Measurements from ENCODE around the gene MAS1. TPM values are rescaled to one million over a fixed set of nuclear protein-coding genes. Genes with fewer than 3 reads are reported as not detected.

The MAS1 gene
- total and polyA plus RNA-seq, 3 experiments from 2014 or later = not detected

- Mint-ChIP-seq H3K4me1 (no peaks in the 10 kb centered on the region), H3K27me3 (peaks cover 6 to 9% of the 10 kb centered on the region in 2 donors), H3K4me3 (no peak overlapping the region), H3K9me3 (no peaks in the 10 kb centered on the region), H3K27ac (peak overlapping the region in 2 of 8 donors; percentile 47 to 77), H3K36me3 (no peaks in the 10 kb centered on the region)
- no peak overlapping the region for H3K4me3 ChIP-seq (ENCODE audit: low read length)
- no peaks in the 10 kb centered on the region for H3K27me3 ChIP-seq (ENCODE audit: insufficient read depth, low read length, poor library complexity, severe bottlenecking)
- H3K27ac ChIP-seq (ENCODE audit: low read depth, low read length) = no peak overlapping the region
- CTCF ChIA-PET = no interaction called here
- POLR2A ChIA-PET = no interaction called here
- H3K36me3 ChIP-seq (ENCODE audit: insufficient read depth, low read length) = no peaks in the 10 kb centered on the region
- H3K4me1 ChIP-seq (ENCODE audit: insufficient read depth, low read length) = no peaks in the 10 kb centered on the region
- H3K9me3 ChIP-seq (ENCODE audit: low read length) = no peaks in the 10 kb centered on the region
- no peak for DNase-seq
Observed at GRCh38 chr6:159898519-159898918, 7.7 kb downstream of the MAS1 start.

- Mint-ChIP-seq H3K4me3 (no peak overlapping the region), H3K4me1 (no peaks in the 10 kb centered on the region), H3K27me3 (peaks cover 2 to 3% of the 10 kb centered on the region in 2 donors), H3K36me3 (no peaks in the 10 kb centered on the region), H3K9me3 (no peaks in the 10 kb centered on the region), H3K27ac (no peak overlapping the region)
- Histone ChIP-seq H3K36me3 (ENCODE audit: insufficient read depth, low read length) (no peaks in the 10 kb centered on the region), H3K27ac (ENCODE audit: low read depth, low read length) (no peak overlapping the region), H3K4me1 (ENCODE audit: insufficient read depth, low read length) (no peaks in the 10 kb centered on the region), H3K9me3 (ENCODE audit: low read length) (no peaks in the 10 kb centered on the region), H3K27me3 (ENCODE audit: insufficient read depth, low read length, poor library complexity, severe bottlenecking) (no peaks in the 10 kb centered on the region), H3K4me3 (ENCODE audit: low read length) (no peak overlapping the region)
- POLR2A ChIA-PET = no interaction called here
- CTCF ChIA-PET = no interaction called here
- DNase-seq = no peak
Observed at GRCh38 chr6:159899994-159900745, 9.4 kb downstream of the MAS1 start.

DNA sequence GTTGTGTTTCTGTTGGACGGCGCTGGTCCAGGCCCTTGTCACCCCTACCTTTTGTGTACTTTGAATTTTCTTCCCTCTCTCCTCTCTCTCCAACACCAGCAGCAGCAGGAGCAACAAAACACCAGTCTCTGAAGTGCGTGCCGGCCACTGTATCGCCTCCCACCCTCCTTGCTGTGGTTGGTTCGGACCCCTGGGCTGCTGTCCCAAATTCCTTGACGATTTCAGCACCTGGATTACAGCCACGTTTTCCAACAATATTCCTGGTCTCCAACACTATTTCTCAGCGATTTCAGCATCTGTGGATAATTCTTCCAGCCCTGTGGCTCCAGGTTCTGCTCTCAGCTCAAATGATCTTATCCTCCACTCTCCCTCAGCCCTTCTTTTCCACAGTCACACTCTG is 11.8 kb downstream of the MAS1 start:
- no peak for DNase-seq
- ChIA-PET CTCF (no interaction called here), POLR2A (no interaction called here)
- Mint-ChIP-seq H3K27me3 (peaks cover 0 to 2% of the 10 kb centered on the region in 2 donors), H3K36me3 (no peaks in the 10 kb centered on the region), H3K4me1 (no peaks in the 10 kb centered on the region), H3K9me3 (no peaks in the 10 kb centered on the region), H3K4me3 (no peak overlapping the region), H3K27ac (no peak overlapping the region)
- Histone ChIP-seq H3K9me3 (ENCODE audit: low read length) (no peaks in the 10 kb centered on the region), H3K27ac (ENCODE audit: low read depth, low read length) (no peak overlapping the region), H3K27me3 (ENCODE audit: insufficient read depth, low read length, poor library complexity, severe bottlenecking) (no peaks in the 10 kb centered on the region), H3K36me3 (ENCODE audit: insufficient read depth, low read length) (no peaks in the 10 kb centered on the region), H3K4me3 (ENCODE audit: low read length) (no peak overlapping the region), H3K4me1 (ENCODE audit: insufficient read depth, low read length) (no peaks in the 10 kb centered on the region)

DNA sequence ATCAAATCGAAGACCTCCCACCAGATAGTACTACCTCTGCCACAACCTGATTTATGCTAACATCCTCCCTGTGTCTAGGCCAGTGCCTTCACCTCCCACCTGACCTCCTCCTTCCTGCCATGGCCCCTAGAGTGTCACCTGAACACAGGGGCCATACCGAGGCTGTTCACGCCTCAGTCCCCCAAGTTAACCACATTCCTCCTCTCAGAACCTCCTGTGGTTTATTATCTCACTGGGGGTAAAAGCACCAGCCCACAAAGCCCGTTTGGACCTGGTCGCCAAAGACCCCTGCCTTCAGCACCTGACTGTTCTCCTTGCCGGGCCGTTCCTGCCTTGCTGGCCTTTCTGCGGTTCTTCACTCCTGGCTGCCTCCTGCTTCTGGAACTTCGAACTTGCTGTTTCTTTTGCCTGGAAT is 13.7 kb downstream of the MAS1 start:
- Histone ChIP-seq H3K4me1 (ENCODE audit: insufficient read depth, low read length) (no peaks in the 10 kb centered on the region), H3K4me3 (ENCODE audit: low read length) (no peak overlapping the region), H3K27me3 (ENCODE audit: insufficient read depth, low read length, poor library complexity, severe bottlenecking) (no peaks in the 10 kb centered on the region), H3K27ac (ENCODE audit: low read depth, low read length) (no peak overlapping the region), H3K9me3 (ENCODE audit: low read length) (no peaks in the 10 kb centered on the region), H3K36me3 (ENCODE audit: insufficient read depth, low read length) (no peaks in the 10 kb centered on the region)
- Mint-ChIP-seq H3K27ac (no peak overlapping the region), H3K36me3 (no peaks in the 10 kb centered on the region), H3K27me3 (peaks cover 2 to 4% of the 10 kb centered on the region in 2 donors), H3K9me3 (no peaks in the 10 kb centered on the region), H3K4me1 (no peaks in the 10 kb centered on the region), H3K4me3 (no peak overlapping the region)
- CTCF ChIA-PET = no interaction called here
- DNase-seq = no peak
- POLR2A ChIA-PET = no interaction called here

- H3K27me3 Mint-ChIP-seq = peaks cover 5 to 17% of the 10 kb centered on the region in 2 donors
- Histone ChIP-seq H3K27ac (ENCODE audit: low read depth, low read length) (no peak overlapping the region), H3K9me3 (ENCODE audit: low read length) (no peaks in the 10 kb centered on the region), H3K36me3 (ENCODE audit: insufficient read depth, low read length) (no peaks in the 10 kb centered on the region), H3K27me3 (ENCODE audit: insufficient read depth, low read length, poor library complexity, severe bottlenecking) (no peaks in the 10 kb centered on the region), H3K4me3 (ENCODE audit: low read length) (no peak overlapping the region), H3K4me1 (ENCODE audit: insufficient read depth, low read length) (no peaks in the 10 kb centered on the region)
- H3K9me3 Mint-ChIP-seq = no peaks in the 10 kb centered on the region
- no peak for DNase-seq
- CTCF ChIA-PET = no interaction called here
- POLR2A ChIA-PET = no interaction called here
- H3K27ac Mint-ChIP-seq = no peak overlapping the region
- H3K4me1 Mint-ChIP-seq = no peaks in the 10 kb centered on the region
- no peak overlapping the region for H3K4me3 Mint-ChIP-seq
- peaks cover 0 to under 1% (median 0%) of the 10 kb centered on the region in 3 donors for H3K36me3 Mint-ChIP-seq
Observed at GRCh38 chr6:159906400-159906799, 15.6 kb downstream of the MAS1 start.

DNA sequence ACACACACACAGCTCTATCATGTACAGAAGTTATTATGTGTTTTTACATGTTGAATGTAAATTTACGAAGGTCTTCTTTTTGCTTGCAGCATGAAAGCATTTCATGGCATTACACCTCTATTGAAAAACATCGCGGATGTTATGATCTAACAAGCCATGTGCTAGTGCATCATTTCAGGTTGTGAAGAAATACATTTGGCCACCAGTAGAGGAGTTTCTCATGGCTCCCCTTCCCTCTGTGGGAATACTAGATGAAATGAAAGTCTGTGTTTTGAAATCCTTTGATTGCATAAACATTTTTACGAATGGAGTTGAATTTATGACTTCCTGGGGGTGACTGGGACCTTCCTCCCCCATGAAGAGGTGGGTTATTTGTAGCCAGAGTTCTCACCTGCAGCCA is 17.7 kb downstream of the MAS1 start:
- Mint-ChIP-seq H3K36me3 (peaks cover 0 to 4% (median 3%) of the 10 kb centered on the region in 3 donors), H3K9me3 (no peaks in the 10 kb centered on the region), H3K27ac (no peak overlapping the region), H3K4me3 (no peak overlapping the region), H3K27me3 (peaks cover 12 to 33% of the 10 kb centered on the region in 2 donors), H3K4me1 (no peaks in the 10 kb centered on the region)
- ChIA-PET POLR2A (no interaction called here), CTCF (no interaction called here)
- Histone ChIP-seq H3K9me3 (ENCODE audit: low read length) (no peaks in the 10 kb centered on the region), H3K27me3 (ENCODE audit: insufficient read depth, low read length, poor library complexity, severe bottlenecking) (no peaks in the 10 kb centered on the region), H3K27ac (ENCODE audit: low read depth, low read length) (no peak overlapping the region), H3K36me3 (ENCODE audit: insufficient read depth, low read length) (no peaks in the 10 kb centered on the region), H3K4me3 (ENCODE audit: low read length) (no peak overlapping the region), H3K4me1 (ENCODE audit: insufficient read depth, low read length) (no peaks in the 10 kb centered on the region)
- DNase-seq = no peak

DNA sequence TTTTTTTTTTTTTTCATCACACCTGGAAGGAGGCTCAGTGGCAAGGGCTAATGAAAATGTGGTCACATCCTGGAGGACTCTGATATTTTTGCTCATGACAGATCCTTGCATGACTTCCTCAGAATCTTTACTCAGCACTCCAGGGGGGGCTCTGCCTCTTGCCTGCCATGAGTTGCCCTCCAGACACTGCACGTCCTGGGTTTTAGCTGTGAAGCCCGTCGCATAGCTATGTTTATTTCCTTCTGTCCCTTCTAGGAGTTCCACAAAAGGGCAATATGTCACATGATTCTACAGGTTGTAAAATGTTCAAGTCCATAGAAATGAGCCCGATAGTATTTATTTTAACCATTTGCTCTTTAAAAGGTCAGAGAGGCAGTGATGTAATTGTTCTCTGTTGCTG is 18.2 kb downstream of the MAS1 start:
- Histone ChIP-seq H3K4me3 (ENCODE audit: low read length) (no peak overlapping the region), H3K4me1 (ENCODE audit: insufficient read depth, low read length) (no peaks in the 10 kb centered on the region), H3K9me3 (ENCODE audit: low read length) (no peaks in the 10 kb centered on the region), H3K27ac (ENCODE audit: low read depth, low read length) (no peak overlapping the region), H3K27me3 (ENCODE audit: insufficient read depth, low read length, poor library complexity, severe bottlenecking) (no peaks in the 10 kb centered on the region), H3K36me3 (ENCODE audit: insufficient read depth, low read length) (no peaks in the 10 kb centered on the region)
- Mint-ChIP-seq H3K9me3 (no peaks in the 10 kb centered on the region), H3K4me1 (no peaks in the 10 kb centered on the region), H3K27me3 (peaks cover 12 to 35% of the 10 kb centered on the region in 2 donors), H3K4me3 (no peak overlapping the region), H3K27ac (no peak overlapping the region), H3K36me3 (peaks cover 0 to 5% (median 3%) of the 10 kb centered on the region in 3 donors)
- DNase-seq = no peak
- CTCF ChIA-PET = no interaction called here
- POLR2A ChIA-PET = no interaction called here

DNA sequence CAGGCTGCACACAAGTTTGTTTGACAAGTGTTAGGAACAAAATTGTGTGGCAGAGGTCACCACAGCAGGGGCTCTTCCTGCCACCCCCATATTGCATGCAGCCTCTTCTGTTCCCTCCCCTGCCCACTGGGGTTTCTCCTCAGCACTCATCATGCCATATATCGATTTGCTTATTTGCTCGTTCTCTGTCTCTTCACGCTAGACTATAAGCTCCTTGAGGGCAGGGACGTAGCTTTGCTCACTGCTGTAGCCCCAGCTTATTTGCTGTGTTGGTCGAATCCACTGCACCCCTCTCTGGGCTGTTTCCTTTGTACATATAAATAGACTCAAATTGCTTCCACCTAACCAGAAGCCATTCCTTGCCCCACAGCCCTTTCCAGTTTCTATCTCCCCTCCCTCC is 19.6 kb downstream of the MAS1 start:
- Mint-ChIP-seq H3K27me3 (peaks cover 12 to 44% of the 10 kb centered on the region in 2 donors), H3K4me3 (no peak overlapping the region), H3K27ac (peak overlapping the region in 1 of 8 donors; percentile 15), H3K36me3 (peaks cover 0 to 9% (median 3%) of the 10 kb centered on the region in 3 donors), H3K4me1 (no peaks in the 10 kb centered on the region), H3K9me3 (no peaks in the 10 kb centered on the region)
- DNase-seq = no peak
- H3K9me3 ChIP-seq (ENCODE audit: low read length) = no peaks in the 10 kb centered on the region
- H3K4me3 ChIP-seq (ENCODE audit: low read length) = no peak overlapping the region
- POLR2A ChIA-PET = no interaction called here
- CTCF ChIA-PET = no interaction called here
- no peak overlapping the region for H3K27ac ChIP-seq (ENCODE audit: low read depth, low read length)
- no peaks in the 10 kb centered on the region for H3K36me3 ChIP-seq (ENCODE audit: insufficient read depth, low read length)
- no peaks in the 10 kb centered on the region for H3K27me3 ChIP-seq (ENCODE audit: insufficient read depth, low read length, poor library complexity, severe bottlenecking)
- H3K4me1 ChIP-seq (ENCODE audit: insufficient read depth, low read length) = no peaks in the 10 kb centered on the region
